ENCODE results near the gene MYOZ2.

Gene MYOZ2

DNA sequence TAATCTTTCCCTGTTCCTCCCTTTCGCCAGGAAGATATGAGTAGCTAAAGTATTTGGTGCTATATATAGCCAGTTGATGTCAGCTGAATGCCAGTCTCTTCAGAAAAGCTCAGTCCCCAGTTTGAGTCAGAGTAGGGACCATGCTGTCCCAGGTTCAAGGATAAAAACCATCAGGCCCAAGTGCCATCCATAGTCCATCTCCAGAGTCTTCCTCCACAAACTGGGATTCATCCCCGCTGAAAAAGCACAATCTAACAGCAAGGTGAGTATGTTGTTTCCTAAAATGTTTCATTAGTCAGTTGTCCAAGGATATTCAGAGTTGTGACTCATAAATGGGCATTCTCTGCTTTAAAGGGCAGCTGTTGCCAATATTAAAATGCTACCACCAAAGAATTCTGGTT lies at the start of gene MYOZ2:
MYOZ2 (plus strand) TSS at position 112 of the 401 bp plus-strand sequence. CDS start 694 bp downstream, outside the sequence.
- no peak within 1 kb of the TSS for H2AFZ ChIP-seq (ENCODE audit: low read depth, low read length)
- no peak within 1 kb of the TSS for H3K4me3 ChIP-seq (ENCODE audit: low read length)
- H3K79me2 ChIP-seq (ENCODE audit: low read length) = no peaks in the 10 kb centered on the region
- no peak for TF ChIP-seq EZH2phosphoT487 (IDR thresholded peaks at IDR 0.05; ENCODE audit: low read depth)
- TF ChIP-seq, protein P1, sequence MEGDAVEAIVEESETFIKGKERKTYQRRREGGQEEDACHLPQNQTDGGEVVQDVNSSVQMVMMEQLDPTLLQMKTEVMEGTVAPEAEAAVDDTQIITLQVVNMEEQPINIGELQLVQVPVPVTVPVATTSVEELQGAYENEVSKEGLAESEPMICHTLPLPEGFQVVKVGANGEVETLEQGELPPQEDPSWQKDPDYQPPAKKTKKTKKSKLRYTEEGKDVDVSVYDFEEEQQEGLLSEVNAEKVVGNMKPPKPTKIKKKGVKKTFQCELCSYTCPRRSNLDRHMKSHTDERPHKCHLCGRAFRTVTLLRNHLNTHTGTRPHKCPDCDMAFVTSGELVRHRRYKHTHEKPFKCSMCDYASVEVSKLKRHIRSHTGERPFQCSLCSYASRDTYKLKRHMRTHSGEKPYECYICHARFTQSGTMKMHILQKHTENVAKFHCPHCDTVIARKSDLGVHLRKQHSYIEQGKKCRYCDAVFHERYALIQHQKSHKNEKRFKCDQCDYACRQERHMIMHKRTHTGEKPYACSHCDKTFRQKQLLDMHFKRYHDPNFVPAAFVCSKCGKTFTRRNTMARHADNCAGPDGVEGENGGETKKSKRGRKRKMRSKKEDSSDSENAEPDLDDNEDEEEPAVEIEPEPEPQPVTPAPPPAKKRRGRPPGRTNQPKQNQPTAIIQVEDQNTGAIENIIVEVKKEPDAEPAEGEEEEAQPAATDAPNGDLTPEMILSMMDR (IDR thresholded peaks at IDR 0.05; ENCODE audit: low read depth, low read length) = no peak
- no peaks in the 10 kb centered on the region for H4K20me1 ChIP-seq (ENCODE audit: insufficient read depth, low read length)
- no peak within 1 kb of the TSS for H3K9ac ChIP-seq (ENCODE audit: low read length)
- no peaks in the 10 kb centered on the region for H3K4me1 ChIP-seq (ENCODE audit: low read length)
- no peaks in the 10 kb centered on the region for H3K36me3 ChIP-seq (replicated peaks; ENCODE audit: low read depth, low read length)
- H3K4me2 ChIP-seq (ENCODE audit: low read length) = no peak within 1 kb of the TSS
- H3K27me3 ChIP-seq (ENCODE audit: low read depth, low read length) = no peaks in the 10 kb centered on the region
- H3K27ac ChIP-seq (ENCODE audit: low read length) = no peak within 1 kb of the TSS
- no peaks in the 10 kb centered on the region for H3K9me3 ChIP-seq (ENCODE audit: insufficient read depth, low read length)

DNA sequence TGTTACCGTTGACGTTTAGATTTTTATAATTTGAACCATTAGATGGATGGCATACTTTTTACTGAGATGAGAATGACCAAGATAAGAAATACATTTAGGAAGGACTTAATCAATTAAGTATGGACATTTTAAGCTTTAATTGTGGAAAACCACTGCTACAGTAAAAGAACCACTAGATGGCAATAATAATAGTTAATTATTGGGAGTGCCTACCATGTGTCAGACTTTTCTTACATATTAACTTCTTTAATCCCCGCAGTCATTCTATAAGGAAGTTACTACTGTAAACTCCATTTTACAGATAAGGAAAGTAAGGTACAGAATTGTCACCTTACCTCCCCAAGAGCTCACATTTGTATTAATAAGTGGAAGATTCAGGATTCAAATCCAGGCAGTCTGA lies 48.5 kb upstream of the MYOZ2 start:
- H3K4me3 ChIP-seq (ENCODE audit: low read length) = no peak overlapping the region
- H2AFZ ChIP-seq (ENCODE audit: low read depth, low read length) = peak overlapping the region; percentile 62; the same call in 1 of the 2 replicates
- 0 out of 2 replicates have a peak, but pooled peaks cover under 1% of the 10 kb centered on the region for H3K27me3 ChIP-seq (ENCODE audit: low read depth, low read length)
- no peaks in the 10 kb centered on the region for H3K36me3 ChIP-seq (replicated peaks; ENCODE audit: low read depth, low read length)
- no peaks in the 10 kb centered on the region for H4K20me1 ChIP-seq (ENCODE audit: insufficient read depth, low read length)
- H3K9me3 ChIP-seq (ENCODE audit: insufficient read depth, low read length) = no peaks in the 10 kb centered on the region
- peaks cover 3% of the 10 kb centered on the region; the same call in 1 of the 2 replicates for H3K4me1 ChIP-seq (ENCODE audit: low read length)
- TF ChIP-seq EZH2phosphoT487 (IDR thresholded peaks at IDR 0.05; ENCODE audit: low read depth) = no peak
- TF ChIP-seq, protein P1 (IDR thresholded peaks at IDR 0.05; ENCODE audit: low read depth, low read length) = peak; percentile 33
- H3K79me2 ChIP-seq (ENCODE audit: low read length) = no peaks in the 10 kb centered on the region
- no peak overlapping the region for H3K9ac ChIP-seq (ENCODE audit: low read length)
- H3K27ac ChIP-seq (ENCODE audit: low read length) = no peak overlapping the region
- H3K4me2 ChIP-seq (ENCODE audit: low read length) = no peak overlapping the region

DNA sequence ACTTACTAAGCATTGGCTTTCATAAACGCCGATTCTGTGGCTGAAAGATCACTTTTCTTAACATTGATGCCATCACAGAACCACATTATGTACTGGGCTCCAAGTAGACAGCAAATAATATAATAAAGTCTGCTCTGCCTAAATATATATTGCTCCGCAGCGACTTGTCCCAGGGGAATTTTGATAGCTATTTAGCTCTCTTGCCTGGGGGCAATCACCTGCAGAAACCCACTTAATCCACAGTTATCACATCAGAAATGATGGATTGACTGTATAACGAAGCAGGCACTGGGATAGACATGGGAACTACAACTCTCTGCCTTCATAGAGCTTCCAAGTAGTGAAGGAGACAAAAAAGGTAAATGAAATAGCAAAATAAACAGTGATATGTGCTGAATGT lies 48.0 kb upstream of the MYOZ2 start:
- H3K9ac ChIP-seq (ENCODE audit: low read length) = no peak overlapping the region
- H3K4me3 ChIP-seq (ENCODE audit: low read length) = no peak overlapping the region
- TF ChIP-seq EZH2phosphoT487 (IDR thresholded peaks at IDR 0.05; ENCODE audit: low read depth) = no peak
- TF ChIP-seq, protein P1 (IDR thresholded peaks at IDR 0.05; ENCODE audit: low read depth, low read length) = no peak
- H3K36me3 ChIP-seq (replicated peaks; ENCODE audit: low read depth, low read length) = no peaks in the 10 kb centered on the region
- H3K4me2 ChIP-seq (ENCODE audit: low read length) = no peak overlapping the region
- H2AFZ ChIP-seq (ENCODE audit: low read depth, low read length) = peak overlapping the region; percentile 62; the same call in 1 of the 2 replicates
- no peaks in the 10 kb centered on the region for H3K79me2 ChIP-seq (ENCODE audit: low read length)
- H3K27ac ChIP-seq (ENCODE audit: low read length) = no peak overlapping the region
- H3K4me1 ChIP-seq (ENCODE audit: low read length) = peaks cover 3% of the 10 kb centered on the region; the same call in 1 of the 2 replicates
- H4K20me1 ChIP-seq (ENCODE audit: insufficient read depth, low read length) = no peaks in the 10 kb centered on the region
- no peaks in the 10 kb centered on the region for H3K27me3 ChIP-seq (ENCODE audit: low read depth, low read length)
- no peaks in the 10 kb centered on the region for H3K9me3 ChIP-seq (ENCODE audit: insufficient read depth, low read length)

DNA sequence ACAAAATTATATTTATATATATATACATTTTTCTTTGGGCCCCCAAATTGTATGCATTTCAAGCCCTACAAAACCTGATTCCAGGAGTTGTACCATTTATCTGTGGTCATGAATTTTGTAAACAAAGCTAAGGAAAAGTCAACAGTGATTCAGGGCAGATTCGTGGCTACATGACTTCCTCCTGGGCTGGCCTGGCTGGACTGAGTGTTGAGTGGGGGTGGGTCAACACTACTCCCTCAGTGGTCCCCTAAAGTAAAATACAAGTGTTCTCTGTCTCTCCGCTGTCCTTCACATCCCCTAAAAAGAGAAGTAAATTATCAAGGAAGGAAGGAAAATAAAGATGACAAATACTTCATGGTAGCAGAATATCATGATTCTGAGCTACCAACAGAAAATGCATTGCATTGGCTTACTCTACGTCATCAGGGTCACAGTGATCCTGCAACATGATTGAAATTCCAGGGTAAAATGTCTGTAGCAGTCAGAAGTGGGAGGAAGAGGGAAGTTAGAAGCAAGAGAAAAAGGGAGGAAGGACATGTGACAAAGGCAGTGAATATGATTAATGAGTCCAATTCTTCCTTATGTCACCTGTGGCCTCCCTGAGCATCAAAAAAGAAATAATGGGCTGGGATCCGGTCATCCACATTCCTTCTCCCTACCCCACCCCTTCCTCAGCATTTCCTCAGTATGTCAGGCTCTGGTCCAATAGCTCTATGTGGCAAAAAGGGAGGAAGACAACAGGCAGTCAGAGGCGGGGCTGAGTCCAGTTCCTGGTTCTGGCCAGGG lies 42.4 kb upstream of the MYOZ2 start:
- Histone ChIP-seq H3K36me3 (replicated peaks; ENCODE audit: low read depth, low read length) (no peaks in the 10 kb centered on the region), H3K79me2 (ENCODE audit: low read length) (no peaks in the 10 kb centered on the region), H3K9ac (ENCODE audit: low read length) (no peak overlapping the region), H3K27me3 (ENCODE audit: low read depth, low read length) (no peaks in the 10 kb centered on the region), H3K27ac (ENCODE audit: low read length) (no peak overlapping the region), H4K20me1 (ENCODE audit: insufficient read depth, low read length) (no peaks in the 10 kb centered on the region), H3K4me3 (ENCODE audit: low read length) (no peak overlapping the region), H3K4me1 (ENCODE audit: low read length) (no peaks in the 10 kb centered on the region), H3K4me2 (ENCODE audit: low read length) (no peak overlapping the region), H3K9me3 (ENCODE audit: insufficient read depth, low read length) (no peaks in the 10 kb centered on the region), H2AFZ (ENCODE audit: low read depth, low read length) (no peak overlapping the region)
- TF ChIP-seq EZH2phosphoT487 (IDR thresholded peaks at IDR 0.05; ENCODE audit: low read depth) = no peak
- TF ChIP-seq, protein P1 (IDR thresholded peaks at IDR 0.05; ENCODE audit: low read depth, low read length) = no peak

Data from OCI-LY3 (cell line).